AG09309 (cell line): ENCODE data around the gene RNF207.

Experiments
- DNase-seq: peaks from one replicate; pipeline ENCODE4 v3.0.0-alpha.2; 2010; ENCODE audit warnings: low read depth
- H3K4me3 ChIP-seq: 2 replicates; pipeline ENCODE4 v1.5.1; 2011; ENCODE audit warnings: mild to moderate bottlenecking, low read depth, low read length, moderate library complexity; ENCODE audit not compliant: control insufficient read depth
- TF ChIP-seq, protein P1 (sequence below): IDR thresholded peaks from 2 replicates; pipeline ENCODE4 v1.5.1; 2011; ENCODE audit warnings: mild to moderate bottlenecking, low read depth, low read length, inconsistent platforms; ENCODE audit not compliant: insufficient read depth, control insufficient read depth; ENCODE audit errors: missing control alignments

RNF207 gene

DNA sequence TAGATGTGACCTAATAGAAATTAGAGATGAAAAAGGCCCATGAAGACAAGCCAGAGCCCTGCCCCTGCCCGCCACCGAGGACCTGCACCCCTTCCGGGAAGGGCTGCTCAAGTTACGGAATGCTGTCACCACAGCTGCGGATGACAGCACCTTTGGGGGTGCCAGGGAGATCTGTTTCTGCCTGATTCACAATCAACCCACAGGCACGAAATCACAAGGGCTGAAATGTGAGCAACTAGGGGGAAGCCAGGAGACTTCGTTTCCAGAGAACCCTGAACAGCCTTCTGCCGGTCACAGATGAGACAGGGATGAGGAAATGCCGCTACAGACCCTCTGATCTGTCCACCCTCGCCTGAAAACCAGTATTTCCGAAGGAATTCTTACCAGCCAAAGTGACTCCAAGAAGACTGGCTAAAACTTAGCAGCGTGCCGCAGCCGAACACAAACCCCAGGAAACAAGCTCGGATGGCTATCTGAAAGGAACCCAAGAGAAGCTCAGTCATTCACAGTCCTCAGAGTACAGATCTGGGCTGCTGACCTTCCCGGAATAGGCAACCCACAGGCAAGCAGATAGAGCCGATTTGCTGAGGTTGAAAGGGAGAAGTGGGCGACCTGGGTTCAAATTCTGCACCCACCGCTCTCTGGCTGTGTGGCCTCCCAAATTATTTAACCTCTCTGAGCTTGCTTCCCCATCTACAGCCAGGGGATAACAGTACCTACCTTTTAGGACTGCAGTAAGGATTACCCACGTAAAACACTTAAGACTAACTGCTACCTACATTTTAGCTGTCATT, 28.8 kb downstream of the RNF207 start:
- TF ChIP-seq, protein P1, sequence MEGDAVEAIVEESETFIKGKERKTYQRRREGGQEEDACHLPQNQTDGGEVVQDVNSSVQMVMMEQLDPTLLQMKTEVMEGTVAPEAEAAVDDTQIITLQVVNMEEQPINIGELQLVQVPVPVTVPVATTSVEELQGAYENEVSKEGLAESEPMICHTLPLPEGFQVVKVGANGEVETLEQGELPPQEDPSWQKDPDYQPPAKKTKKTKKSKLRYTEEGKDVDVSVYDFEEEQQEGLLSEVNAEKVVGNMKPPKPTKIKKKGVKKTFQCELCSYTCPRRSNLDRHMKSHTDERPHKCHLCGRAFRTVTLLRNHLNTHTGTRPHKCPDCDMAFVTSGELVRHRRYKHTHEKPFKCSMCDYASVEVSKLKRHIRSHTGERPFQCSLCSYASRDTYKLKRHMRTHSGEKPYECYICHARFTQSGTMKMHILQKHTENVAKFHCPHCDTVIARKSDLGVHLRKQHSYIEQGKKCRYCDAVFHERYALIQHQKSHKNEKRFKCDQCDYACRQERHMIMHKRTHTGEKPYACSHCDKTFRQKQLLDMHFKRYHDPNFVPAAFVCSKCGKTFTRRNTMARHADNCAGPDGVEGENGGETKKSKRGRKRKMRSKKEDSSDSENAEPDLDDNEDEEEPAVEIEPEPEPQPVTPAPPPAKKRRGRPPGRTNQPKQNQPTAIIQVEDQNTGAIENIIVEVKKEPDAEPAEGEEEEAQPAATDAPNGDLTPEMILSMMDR: no peak
- H3K4me3 ChIP-seq: peak overlapping the region; percentile 87
- no peak for DNase-seq

DNA sequence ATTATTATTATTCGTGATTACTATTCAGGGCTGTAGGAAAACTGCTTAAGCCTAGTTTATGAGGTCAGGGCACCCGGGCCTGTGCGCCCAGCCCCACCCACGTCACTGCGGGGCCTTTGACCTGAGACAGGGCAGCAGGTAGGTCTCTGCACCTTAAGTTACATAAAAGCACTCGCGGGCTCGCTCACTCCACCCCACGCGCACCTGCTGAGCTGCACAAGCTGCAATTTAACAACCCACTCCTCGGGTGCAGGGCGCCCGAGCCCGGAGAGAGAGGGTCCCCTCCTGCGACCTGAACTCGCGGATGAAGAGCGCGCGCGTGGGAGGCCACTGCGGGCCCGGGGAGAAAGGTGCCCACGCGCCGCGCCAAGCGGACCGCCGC, 29.4 kb downstream of the RNF207 start:
- peak overlapping the region; percentile 87 for H3K4me3 ChIP-seq
- TF ChIP-seq, protein P1: no peak
- no peak for DNase-seq

DNA sequence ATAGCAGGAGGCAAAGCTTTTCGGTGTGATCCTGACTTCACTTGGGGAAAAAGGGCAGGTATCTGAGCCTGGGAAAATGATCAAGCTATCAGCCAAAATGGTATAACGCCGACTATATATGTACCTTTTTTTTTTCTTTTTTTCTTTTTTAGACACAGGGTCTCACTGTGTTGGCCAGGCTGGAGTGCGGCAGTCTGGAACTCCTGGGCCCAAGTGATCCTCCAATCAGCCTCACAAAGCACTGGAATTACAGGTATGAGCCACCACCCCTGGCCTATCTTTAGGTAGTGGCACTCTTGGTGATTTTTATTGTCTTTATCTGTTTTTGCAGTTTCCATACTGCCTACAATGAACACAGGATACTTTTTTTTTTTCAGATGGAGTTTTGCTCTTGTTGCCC, 31.2 kb downstream of the RNF207 start:
- DNase-seq: no peak
- TF ChIP-seq, protein P1: no peak
- H3K4me3 ChIP-seq: no peak overlapping the region

- no peak overlapping the region for H3K4me3 ChIP-seq
- TF ChIP-seq, protein P1: no peak
- no peak for DNase-seq
Measured at GRCh38 chr1:6239213-6239752, 33.4 kb downstream of the RNF207 start.

- peak; percentile 45 for DNase-seq
- TF ChIP-seq, protein P1: no peak
- no peak overlapping the region for H3K4me3 ChIP-seq
Measured at GRCh38 chr1:6239950-6240768, 34.2 kb downstream of the RNF207 start.

DNA sequence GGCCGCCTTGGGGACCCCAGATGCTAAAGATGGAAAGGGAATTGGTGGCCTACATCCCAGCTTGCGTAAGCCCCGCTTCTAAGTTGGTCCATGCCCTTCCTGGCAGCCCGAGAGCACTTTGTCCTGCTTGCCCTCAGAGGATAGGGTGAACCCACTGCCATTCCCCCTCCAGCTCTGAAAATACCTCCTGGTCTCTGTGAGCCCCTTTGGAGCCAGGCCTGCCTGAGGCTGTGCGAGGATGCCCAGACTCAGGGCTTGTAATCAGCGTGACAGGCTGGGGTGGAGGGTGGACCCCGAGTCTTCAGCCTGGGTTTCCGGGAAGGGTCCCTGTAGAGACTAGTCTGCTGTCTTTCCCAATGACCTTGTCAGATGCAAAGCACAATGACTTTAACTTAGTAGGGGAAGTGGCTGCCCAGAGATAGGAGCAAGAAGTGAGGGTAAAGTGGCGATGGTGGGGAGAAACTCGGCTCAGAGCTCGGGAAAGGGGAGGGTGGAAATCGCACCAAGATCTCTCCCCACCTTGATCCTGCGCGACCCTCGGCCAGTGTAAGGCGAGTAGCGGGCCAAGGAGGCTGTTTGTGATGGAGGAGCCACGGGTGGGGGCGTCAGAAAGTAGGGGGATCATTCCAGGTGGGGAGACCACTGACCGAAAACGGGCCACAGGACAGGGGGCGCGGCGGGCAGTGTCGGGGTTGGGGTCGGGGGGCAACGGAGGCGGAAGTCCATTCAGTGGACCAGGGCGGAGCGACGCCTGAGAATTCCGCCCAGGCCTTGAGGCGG, 35.4 kb downstream of the RNF207 start:
- no peak for DNase-seq
- no peak overlapping the region for H3K4me3 ChIP-seq
- TF ChIP-seq, protein P1: no peak
